ENCODE results near the gene PRSS12. TPM values are rescaled to one million over a fixed set of nuclear protein-coding genes. Genes with fewer than 3 reads are reported as not detected.

Gene PRSS12
- total RNA-seq, 4 donors from 2014 or later: 2.2 to 9.2 (median 4.3) TPM

DNA sequence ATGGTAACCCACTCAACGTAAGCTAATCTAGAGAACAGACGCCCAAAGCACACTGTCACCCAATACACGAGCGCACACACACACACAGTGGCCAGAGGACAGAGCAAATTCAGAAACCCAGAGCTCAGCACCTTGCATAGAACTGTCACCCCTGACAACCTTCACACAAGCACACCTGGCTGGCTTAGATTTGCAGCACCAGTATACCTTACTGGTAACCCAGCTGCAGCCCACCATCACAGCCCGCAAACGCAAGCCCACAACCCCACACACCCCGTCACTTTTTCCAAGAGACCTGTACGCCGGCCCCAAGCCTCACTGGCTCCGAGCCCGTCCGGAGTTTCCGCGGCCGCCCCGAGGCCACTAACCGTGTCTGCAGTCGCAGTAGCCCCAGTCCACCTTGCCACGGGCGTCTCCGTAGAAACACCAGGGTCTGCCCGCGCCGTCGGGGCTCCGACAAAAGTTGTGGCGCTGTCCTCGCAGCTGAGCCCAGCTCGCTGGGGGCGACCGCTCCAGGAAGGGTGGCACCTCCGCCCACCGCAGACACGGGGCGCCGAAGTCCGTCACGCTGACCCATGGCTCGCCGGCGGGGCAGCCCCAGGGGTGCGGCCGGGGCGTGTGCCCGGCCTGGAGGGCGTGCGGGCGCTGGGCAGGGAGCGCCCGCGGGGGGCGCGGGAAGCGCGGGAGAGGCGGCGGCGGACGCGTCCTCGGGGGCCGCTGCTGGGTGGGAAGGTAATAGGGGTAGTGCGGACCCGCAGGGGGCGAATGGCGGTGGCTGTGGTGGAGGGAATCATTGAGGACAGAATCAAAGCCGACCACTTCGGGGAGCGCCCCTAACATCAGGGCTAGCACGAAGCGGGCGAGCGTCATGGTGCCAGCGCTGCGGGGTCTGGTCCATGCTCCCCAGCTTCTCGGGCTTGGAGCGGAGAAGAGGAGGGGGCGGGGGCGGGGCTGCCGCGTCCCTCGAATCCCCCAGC is 664 bp downstream of the PRSS12 start:
- 6 to 16% methylated on average over 5 to 24 of the region's 82 CpGs for WGBS, 2 donors
- intact Hi-C loops (cut with DNase I): no loop called here
- DNase-seq: no peak

DNA sequence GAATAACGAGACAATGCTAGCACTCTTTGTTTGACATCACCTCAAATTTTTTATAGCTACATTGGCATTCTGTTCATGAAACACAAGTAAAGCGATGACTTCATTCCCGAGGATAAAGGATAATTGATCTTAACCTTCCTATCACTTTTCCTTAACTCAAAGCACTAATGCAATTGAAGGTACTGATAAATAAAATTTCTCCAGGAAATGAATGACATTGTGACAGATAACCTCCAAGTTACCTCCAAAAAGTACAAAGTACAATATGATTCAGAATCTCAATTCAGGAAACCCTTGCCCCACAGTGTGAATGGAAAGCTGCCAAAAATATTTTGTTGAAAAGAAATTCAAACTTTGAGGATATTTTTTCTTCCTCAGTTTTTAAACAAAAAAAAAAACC is 1.8 kb downstream of the PRSS12 start:
- H3K27ac ChIP-seq: no peak overlapping the region
- intact Hi-C loops (cut with DNase I): no loop called here
- H3K4me1 ChIP-seq: peaks cover 12 to 47% (median 16%) of the 10 kb centered on the region in 3 donors
- no peak overlapping the region for H3K4me3 ChIP-seq
- DNase-seq: no peak
- TF ChIP-seq POLR2A (IDR thresholded peaks at IDR 0.05): no peak
- TF ChIP-seq, protein P1, sequence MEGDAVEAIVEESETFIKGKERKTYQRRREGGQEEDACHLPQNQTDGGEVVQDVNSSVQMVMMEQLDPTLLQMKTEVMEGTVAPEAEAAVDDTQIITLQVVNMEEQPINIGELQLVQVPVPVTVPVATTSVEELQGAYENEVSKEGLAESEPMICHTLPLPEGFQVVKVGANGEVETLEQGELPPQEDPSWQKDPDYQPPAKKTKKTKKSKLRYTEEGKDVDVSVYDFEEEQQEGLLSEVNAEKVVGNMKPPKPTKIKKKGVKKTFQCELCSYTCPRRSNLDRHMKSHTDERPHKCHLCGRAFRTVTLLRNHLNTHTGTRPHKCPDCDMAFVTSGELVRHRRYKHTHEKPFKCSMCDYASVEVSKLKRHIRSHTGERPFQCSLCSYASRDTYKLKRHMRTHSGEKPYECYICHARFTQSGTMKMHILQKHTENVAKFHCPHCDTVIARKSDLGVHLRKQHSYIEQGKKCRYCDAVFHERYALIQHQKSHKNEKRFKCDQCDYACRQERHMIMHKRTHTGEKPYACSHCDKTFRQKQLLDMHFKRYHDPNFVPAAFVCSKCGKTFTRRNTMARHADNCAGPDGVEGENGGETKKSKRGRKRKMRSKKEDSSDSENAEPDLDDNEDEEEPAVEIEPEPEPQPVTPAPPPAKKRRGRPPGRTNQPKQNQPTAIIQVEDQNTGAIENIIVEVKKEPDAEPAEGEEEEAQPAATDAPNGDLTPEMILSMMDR (IDR thresholded peaks at IDR 0.05): no peak
- no peaks in the 10 kb centered on the region for H3K9me3 ChIP-seq
- peaks cover 0 to 53% (median 5%) of the 10 kb centered on the region in 4 donors for H3K27me3 ChIP-seq
- 51 to 53% methylated on average over 3 of the region's 3 CpGs for WGBS, 2 donors
- H3K36me3 ChIP-seq: no peaks in the 10 kb centered on the region

More for the DNA sequence above, 664 bp downstream of the PRSS12 start:
- Histone ChIP-seq H3K36me3 (no peaks in the 10 kb centered on the region), H3K4me3 (peak overlapping the region; percentile 50 to 80 (median 72)), H3K4me1 (peaks cover 12 to 44% (median 16%) of the 10 kb centered on the region in 3 donors), H3K27ac (peak overlapping the region; percentile 50 to 79 (median 76)), H3K27me3 (peaks cover 0 to 63% (median 5%) of the 10 kb centered on the region in 4 donors), H3K9me3 (no peaks in the 10 kb centered on the region)
- TF ChIP-seq POLR2A (IDR thresholded peaks at IDR 0.05): no peak
- TF ChIP-seq, protein P1 (IDR thresholded peaks at IDR 0.05): no peak

DNA sequence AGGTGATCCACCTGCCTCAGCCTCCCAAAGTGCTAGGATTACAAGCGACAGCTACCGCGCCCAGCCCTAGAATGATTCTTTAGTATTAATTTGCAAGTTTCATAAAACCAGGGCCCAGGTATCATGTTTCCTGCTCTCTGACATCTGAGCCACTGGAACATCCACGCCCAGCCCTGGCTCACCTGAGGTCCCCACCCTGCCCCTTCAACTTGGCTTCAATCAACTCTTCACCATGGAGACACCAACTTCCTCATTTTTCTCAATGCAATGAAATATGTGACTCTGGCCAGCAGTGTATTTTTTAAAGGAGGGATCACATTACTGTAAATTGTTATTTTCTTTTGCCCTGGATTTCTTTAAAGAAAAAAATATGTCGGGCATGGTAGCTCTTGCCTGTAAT is 3.9 kb downstream of the PRSS12 start:
- no peaks in the 10 kb centered on the region for H3K9me3 ChIP-seq
- DNase-seq: no peak
- peak overlapping the region in 1 of 4 donors; percentile 63 for H3K27ac ChIP-seq
- TF ChIP-seq, protein P1 (IDR thresholded peaks at IDR 0.05): no peak
- TF ChIP-seq POLR2A (IDR thresholded peaks at IDR 0.05): no peak
- H3K4me3 ChIP-seq: no peak overlapping the region
- 67 to 81% methylated on average over 5 of the region's 5 CpGs for WGBS, 2 donors
- peaks cover 0 to 33% (median 4%) of the 10 kb centered on the region in 4 donors for H3K27me3 ChIP-seq
- H3K4me1 ChIP-seq: peaks cover 12 to 57% (median 16%) of the 10 kb centered on the region in 3 donors
- intact Hi-C loops (cut with DNase I): no loop called here
- no peaks in the 10 kb centered on the region for H3K36me3 ChIP-seq

DNA sequence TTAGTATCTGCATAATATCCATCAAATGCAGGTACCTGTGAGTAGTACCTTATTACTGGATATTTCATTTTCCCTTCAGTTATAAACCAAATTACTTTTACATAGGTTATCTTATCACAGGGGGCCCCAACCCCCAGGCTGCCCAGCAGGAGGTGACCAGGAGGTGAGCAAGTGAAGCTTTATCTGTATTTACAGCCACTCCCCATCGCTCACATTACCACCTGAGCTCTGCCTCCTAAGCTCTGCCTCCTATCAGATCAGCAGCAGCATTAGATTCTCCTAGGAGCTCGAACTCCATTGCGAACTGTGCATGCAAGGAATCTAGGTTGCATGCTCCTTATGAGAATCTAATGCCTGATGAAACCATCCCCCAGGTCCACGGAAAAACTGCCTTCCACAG is 6.3 kb downstream of the PRSS12 start:
- Histone ChIP-seq H3K36me3 (no peaks in the 10 kb centered on the region), H3K27ac (no peak overlapping the region), H3K9me3 (no peaks in the 10 kb centered on the region), H3K4me3 (no peak overlapping the region), H3K4me1 (peaks cover 0 to 34% (median 0%) of the 10 kb centered on the region in 3 donors), H3K27me3 (peaks cover 0 to 10% (median 0%) of the 10 kb centered on the region in 4 donors)
- WGBS, 2 donors: 72 to 86% methylated on average over 2 to 4 of the region's 4 CpGs
- DNase-seq: no peak
- intact Hi-C loops (cut with DNase I): no loop called here
- TF ChIP-seq POLR2A (IDR thresholded peaks at IDR 0.05): no peak
- TF ChIP-seq, protein P1 (IDR thresholded peaks at IDR 0.05): no peak

DNA sequence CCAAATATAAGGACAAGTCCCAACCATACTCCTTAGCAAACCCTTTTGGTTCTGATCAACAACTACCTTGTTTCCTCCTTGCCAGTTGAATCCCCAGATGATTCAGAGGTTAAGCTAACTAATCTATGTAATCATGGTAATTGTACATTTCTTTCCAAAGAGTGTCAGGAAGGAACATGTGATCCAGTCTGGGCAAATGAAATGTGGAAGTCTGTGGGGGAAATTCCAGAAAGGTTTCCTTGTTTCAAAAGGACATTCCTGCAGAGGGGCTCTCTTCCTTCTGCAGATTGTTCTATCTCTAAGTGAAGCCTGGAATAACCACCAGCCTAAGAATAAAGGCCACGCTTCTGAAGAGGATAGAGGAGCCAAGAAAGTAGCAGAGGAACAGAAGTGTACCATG is 7.0 kb downstream of the PRSS12 start:
- intact Hi-C loops (cut with DNase I): no loop called here
- Histone ChIP-seq H3K4me3 (no peak overlapping the region), H3K4me1 (peaks cover 0 to 32% (median 0%) of the 10 kb centered on the region in 3 donors), H3K27ac (peak overlapping the region in 2 of 4 donors; percentile 16 to 42), H3K27me3 (peaks cover 0 to 10% (median 0%) of the 10 kb centered on the region in 4 donors), H3K9me3 (no peaks in the 10 kb centered on the region), H3K36me3 (no peaks in the 10 kb centered on the region)
- WGBS, 2 donors: 29 to 42% methylated on average over 1 of the region's 1 CpG
- no peak for TF ChIP-seq POLR2A (IDR thresholded peaks at IDR 0.05)
- TF ChIP-seq, protein P1 (IDR thresholded peaks at IDR 0.05): no peak
- DNase-seq: no peak
